ENCODE measurements around the gene STK39. TPM values are rescaled to one million over a fixed set of nuclear protein-coding genes. Genes with fewer than 3 reads are reported as not detected.

STK39 gene
- total RNA-seq, 1 experiment from 2014 or later = 35.3 TPM

GRCh38 chr2:168008646-168009195 is 238.7 kb downstream of the STK39 start:
- no peak for DNase-seq (ENCODE audit: low read depth)

DNA sequence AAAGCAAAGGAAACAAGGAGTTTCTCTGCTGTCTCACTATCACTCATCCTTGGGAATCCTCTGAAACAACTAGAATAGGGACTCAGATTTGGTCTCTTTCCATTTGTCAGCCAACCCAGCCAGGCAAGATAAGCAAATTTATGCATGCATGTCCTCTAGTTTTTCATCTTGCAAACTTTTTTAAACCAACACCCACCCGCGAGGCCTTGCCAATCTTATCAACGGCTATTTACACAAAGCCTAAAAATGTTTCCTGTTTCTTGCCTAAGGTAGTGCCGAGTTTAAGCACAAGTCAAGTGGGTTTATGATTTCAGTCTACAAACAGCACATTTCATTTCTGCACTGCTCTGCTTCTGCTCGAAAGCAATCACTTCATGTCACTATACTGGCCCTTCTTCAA is 240.9 kb downstream of the STK39 start:
- no peak for DNase-seq (ENCODE audit: low read depth)

- DNase-seq (ENCODE audit: low read depth) = no peak
Observed at GRCh38 chr2:168005586-168005985, 241.8 kb downstream of the STK39 start.

DNA sequence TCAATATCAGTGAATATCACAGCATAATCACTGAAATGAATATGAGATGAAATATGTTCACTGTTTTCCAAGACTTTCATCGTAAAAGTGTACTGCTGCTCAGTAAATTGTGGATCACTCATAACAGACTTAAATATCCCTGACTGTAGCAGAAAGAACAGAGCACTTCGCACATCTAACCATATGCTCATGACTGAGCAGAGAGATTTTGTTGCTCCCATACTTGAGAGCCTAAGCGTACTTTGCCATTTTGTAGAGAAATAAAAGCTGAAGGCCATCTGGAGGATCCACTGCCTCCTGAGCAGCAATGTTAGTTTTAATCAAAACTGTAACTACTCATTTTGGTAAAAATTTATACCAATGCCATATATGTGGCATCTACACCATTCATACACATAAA is 243.5 kb downstream of the STK39 start:
- DNase-seq (ENCODE audit: low read depth) = no peak

DNA sequence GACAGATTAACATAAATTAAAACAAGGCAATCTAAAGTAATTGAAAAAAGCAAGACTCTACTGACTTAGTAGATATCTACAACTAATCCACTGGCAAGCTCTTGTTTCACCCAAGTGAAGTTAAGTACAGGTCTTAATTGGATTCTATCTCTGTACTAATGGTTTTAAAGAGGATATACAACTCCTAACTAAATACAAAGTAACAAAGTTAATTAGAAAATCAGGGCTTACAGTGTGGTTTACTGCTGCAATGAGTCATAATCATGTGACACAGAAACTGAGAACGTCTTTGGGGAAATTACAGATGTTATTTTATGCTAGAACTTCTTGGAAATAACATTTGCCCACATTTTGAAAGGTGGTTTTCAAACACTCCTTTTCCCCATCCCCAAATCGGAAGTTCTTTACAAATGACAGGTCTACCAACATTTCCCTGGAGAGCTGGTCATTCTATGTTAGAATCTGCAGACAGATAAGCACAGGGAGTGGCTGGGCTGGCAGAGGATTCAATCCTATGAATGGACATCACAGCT is 245.3 kb downstream of the STK39 start:
- DNase-seq (ENCODE audit: low read depth) = peak; percentile 58

DNA sequence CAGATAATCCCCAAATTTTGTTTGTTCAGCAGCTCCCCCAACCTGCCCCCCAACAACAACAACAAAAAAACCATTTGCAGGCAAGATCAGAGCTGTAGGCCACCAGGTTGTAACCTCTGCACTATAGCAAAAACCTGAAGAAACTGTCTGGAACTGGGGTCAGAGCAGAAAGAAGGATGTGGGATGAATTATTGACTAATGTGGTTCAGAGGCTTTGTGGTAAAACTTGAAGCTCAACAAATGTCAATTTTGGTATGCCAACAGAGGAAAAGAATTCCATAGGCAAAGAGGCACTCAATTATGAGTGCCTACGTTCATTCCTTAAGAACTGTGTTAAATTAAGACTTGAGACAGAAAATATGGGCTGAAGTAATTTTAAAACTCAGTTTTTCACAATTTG is 255.1 kb downstream of the STK39 start:
- DNase-seq (ENCODE audit: low read depth) = no peak

- DNase-seq (ENCODE audit: low read depth) = no peak
Observed at GRCh38 chr2:167990062-167990461, 257.3 kb downstream of the STK39 start.

- DNase-seq (ENCODE audit: low read depth) = peak; percentile 34
Observed at GRCh38 chr2:167988296-167988695, 259.1 kb downstream of the STK39 start.

GRCh38 chr2:167987558-167987957 is 259.8 kb downstream of the STK39 start:
- no peak for DNase-seq (ENCODE audit: low read depth)

DNA sequence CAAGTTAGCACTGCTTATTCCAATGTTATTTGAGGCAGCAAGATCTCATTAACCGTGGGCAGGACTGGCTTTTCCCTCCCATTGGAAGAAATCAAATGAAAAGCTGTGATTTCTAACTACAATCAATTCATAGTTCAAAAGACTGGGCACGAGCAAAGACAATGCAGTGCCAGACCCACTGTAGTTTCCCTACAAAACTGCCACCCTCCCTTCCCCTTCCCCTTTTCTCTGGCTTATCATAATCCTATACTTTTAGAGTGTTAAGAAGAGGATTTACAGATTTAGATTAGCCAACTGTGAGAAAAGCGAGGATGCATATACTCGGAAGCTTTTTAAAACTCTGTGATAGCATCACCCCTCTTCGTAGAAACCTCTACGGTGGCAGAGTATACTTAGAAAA is 260.4 kb downstream of the STK39 start:
- DNase-seq (ENCODE audit: low read depth) = no peak

DNA sequence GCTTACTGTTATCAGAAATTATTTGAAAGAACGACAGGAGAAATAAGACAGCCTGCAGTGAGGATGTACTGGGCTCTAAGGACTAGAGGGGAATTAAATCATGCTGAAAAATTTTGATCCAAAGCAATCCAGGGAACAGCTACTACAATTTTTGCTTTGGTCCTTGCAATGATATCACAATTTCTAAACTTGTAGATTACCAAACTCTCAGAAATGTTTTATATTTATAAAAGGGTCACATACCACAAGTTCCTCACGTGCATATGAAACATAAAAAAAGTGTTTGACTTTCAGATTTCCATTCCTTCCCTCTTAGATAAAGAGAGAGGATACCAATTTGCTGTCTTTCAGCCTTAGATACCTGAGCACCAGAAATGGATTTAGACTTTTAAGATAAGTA is 261.2 kb downstream of the STK39 start:
- no peak for DNase-seq (ENCODE audit: low read depth)

- DNase-seq (ENCODE audit: low read depth) = no peak
Observed at GRCh38 chr2:167981945-167982344, 265.4 kb downstream of the STK39 start.

GRCh38 chr2:167980439-167980838 is 267.0 kb downstream of the STK39 start:
- DNase-seq (ENCODE audit: low read depth) = no peak

DNA sequence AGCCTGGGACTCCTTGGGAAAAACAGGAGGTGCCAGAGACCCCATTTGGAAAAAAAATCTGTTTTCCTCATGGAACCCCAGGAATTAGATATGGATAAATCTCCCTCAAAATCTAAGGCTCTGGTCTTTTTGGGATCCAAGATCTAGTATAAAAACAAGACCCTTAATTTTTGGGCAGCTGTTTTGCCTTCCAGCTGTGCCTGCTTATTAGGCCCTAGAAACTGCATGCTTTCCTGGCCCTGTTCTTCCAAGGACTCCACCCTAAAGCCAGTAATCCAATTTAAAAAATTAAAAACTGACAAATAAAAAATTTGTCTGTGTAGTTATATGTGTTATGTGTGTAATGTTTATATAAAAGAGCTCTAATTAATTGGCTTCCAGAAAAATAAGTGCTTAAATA is 274.6 kb downstream of the STK39 start:
- DNase-seq (ENCODE audit: low read depth) = no peak

DNA sequence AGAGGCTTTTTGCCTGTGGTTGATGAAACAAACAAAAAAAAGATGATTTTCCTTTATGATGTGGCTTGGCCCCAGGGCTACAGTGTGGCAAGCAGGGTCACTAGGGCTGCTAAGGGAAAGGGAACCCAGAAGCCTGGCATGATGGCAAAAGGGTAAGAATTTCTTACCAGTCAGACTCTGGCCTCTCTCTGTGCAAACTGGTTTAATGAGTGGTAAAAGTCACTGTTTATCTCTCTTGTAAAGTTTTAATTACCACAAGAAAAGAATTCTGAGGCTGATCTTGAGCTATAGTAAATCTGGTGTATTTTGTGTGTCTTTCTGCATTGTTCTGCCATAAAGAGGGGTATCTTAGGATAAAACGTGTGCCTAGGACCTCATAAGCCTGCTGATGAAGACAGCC is 275.4 kb downstream of the STK39 start:
- DNase-seq (ENCODE audit: low read depth) = no peak

DNA sequence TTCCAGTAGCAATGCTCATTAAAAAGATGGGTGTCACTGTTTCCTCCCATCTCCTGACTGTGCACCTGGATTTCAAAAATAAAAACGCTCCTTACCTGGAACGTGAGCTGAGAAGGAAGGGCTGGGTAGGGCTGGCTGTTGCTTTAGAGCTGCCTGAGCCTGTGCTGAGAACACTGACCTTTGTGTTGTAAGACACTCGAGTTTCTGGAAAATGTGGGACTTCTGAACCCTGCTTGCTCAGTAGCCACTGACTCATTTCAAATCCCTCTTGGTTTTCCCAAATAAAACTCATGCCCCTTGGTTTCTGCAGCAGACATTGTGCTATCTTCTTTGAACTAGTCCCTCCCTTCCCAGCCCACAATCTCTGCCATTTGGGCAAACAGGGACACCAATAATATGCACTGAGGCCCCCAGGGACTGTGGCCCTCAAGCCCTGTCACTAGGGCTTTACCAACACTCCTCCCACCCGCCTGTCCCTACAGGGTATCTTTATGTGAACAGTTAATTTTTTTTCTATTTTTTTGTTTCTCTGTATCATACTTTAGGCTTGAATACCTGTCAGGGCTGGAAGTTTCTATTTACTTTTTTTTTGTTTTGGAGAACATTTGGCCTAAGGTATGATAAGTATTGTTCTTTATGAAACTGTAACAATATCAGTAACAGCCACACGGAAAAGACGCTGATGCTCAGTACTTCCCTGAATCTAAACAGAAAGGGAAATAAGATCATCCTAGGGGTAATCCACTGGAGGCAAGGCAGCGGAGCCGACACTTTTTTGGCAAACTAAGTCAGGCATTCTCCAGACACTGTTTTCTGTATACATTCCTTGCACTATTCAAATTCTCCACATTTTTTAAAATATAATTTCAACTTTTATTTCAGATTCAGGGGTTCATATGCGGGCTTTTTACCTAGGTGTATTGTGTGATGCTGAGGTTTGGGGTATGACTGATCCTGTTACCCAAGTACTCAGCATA is 280.2 kb downstream of the STK39 start:
- DNase-seq (ENCODE audit: low read depth) = peak; percentile 28

- no peak for DNase-seq (ENCODE audit: low read depth)
Observed at GRCh38 chr2:167965907-167966761, 281.3 kb downstream of the STK39 start.

- DNase-seq (ENCODE audit: low read depth) = peak; percentile 8
Observed at GRCh38 chr2:167964650-167965413, 282.6 kb downstream of the STK39 start.

DNA sequence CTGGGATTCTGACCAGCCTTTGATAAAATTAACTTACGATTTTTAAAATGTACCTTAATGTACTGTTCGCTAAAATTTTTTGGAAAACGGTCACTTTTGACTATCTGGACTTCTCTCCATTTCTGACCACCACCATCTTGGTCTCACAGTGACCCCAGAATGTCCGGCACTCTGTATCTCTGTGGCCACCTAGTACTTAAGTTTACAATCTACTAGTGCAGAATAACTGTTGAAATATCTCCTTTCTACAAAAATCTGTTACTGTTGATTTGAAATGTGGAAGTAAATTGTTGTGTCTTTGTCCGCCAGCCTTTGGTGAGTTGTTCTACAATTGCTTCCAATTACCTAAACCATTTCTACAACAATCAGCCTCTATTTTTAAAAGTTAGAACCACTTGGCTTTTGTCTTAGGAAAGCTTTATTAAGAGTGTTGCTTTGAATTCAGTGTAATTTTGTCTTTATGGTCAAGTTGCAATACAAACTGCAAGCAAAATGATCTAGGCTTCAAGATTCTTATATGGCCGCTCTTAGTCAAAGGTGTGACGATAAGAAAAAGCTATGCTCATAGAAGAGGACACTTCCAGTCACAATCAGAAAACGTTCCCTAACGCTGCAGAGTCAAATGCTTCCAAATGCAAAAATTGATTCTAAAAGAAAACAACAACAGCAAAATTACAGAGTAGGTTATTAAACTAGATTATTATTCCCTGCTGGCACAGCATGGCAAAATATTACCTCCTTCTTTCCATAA is 283.3 kb downstream of the STK39 start:
- no peak for DNase-seq (ENCODE audit: low read depth)

All from LHCN-M2 (cell line).